22Rv1 (cell line): ENCODE results near the gene FEZF2.

Source experiments
- H3K27ac ChIP-seq: fragments of 450-650 bp; 2 replicates; pipeline ENCODE4 v1.5.1; 2017
- ZFX ChIP-seq: fragments of 450-650 bp; IDR thresholded peaks from 2 replicates; pipeline ENCODE4 v1.6.1; 2017; ENCODE audit warnings: antibody characterized with exemption, borderline replicate concordance
- TF ChIP-seq, protein P1 (sequence below): fragments of 450-650 bp; IDR thresholded peaks from 2 replicates; pipeline ENCODE4 v1.5.1; 2017; ENCODE audit warnings: mild to moderate bottlenecking

Gene FEZF2

DNA sequence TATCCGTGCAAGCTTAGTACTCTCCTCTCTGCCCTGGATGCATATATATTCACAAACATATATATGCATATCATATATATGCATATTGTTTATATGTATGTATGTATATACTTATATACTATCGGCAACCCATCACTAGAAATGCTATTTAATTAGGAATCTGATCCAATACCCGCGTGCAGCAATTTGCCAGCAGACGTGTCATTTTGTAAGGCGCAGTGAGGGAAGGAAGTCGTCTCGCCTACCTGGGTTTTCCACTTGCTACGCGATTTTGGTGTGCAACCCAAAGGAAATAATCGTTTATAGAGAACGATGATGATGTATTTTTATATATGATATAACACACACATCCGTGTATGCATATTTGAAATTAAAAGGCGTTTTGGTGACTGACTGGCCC is 5.6 kb upstream of the FEZF2 start:
- no peak overlapping the region for H3K27ac ChIP-seq
- TF ChIP-seq ZFX, result no peak
- TF ChIP-seq, protein P1, sequence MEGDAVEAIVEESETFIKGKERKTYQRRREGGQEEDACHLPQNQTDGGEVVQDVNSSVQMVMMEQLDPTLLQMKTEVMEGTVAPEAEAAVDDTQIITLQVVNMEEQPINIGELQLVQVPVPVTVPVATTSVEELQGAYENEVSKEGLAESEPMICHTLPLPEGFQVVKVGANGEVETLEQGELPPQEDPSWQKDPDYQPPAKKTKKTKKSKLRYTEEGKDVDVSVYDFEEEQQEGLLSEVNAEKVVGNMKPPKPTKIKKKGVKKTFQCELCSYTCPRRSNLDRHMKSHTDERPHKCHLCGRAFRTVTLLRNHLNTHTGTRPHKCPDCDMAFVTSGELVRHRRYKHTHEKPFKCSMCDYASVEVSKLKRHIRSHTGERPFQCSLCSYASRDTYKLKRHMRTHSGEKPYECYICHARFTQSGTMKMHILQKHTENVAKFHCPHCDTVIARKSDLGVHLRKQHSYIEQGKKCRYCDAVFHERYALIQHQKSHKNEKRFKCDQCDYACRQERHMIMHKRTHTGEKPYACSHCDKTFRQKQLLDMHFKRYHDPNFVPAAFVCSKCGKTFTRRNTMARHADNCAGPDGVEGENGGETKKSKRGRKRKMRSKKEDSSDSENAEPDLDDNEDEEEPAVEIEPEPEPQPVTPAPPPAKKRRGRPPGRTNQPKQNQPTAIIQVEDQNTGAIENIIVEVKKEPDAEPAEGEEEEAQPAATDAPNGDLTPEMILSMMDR, result no peak

DNA sequence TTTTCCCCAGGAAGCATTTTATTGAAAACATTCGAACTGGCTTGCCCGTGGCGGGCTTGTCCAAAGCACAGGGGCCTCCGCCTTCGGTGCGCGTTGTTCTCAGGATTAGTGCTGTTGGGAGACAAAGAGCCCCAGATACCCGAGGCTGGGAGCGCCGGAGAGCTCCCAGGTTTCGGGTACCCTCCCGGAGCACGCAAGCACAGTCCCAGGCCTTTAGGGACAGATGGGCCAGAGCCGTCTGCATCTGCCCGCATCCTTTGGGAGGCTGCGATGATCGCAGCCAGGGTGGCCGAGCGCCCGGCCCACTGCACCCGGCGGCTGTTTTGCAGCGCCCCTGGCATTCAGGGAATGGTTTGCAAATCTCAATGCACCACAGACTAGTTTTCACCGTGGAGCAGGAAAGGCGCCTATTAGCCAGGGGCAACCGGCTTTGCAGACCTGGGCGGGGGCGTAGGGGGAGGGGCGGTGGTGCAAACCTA is 5.0 kb upstream of the FEZF2 start:
- H3K27ac ChIP-seq, result no peak overlapping the region
- no peak for TF ChIP-seq ZFX
- TF ChIP-seq, protein P1, result no peak

- H3K27ac ChIP-seq, result no peak overlapping the region
- TF ChIP-seq ZFX, result no peak
- TF ChIP-seq, protein P1, result no peak
Observed at GRCh38 chr3:62376906-62377877, 3.8 kb upstream of the FEZF2 start.

DNA sequence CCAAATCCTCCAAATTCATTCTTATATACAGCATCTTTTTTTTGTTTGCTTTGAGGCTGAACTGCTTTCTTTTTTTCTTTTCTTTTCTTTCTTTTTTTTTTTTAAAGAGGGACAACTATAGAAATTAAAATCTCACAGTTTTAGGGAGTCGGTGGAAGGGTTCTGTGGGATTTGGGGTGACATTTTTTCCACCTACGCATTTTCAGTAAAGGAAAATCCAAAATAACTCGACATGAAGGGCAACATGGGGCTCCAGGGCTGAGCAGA is 3.0 kb upstream of the FEZF2 start:
- no peak overlapping the region for H3K27ac ChIP-seq
- TF ChIP-seq, protein P1, result no peak

DNA sequence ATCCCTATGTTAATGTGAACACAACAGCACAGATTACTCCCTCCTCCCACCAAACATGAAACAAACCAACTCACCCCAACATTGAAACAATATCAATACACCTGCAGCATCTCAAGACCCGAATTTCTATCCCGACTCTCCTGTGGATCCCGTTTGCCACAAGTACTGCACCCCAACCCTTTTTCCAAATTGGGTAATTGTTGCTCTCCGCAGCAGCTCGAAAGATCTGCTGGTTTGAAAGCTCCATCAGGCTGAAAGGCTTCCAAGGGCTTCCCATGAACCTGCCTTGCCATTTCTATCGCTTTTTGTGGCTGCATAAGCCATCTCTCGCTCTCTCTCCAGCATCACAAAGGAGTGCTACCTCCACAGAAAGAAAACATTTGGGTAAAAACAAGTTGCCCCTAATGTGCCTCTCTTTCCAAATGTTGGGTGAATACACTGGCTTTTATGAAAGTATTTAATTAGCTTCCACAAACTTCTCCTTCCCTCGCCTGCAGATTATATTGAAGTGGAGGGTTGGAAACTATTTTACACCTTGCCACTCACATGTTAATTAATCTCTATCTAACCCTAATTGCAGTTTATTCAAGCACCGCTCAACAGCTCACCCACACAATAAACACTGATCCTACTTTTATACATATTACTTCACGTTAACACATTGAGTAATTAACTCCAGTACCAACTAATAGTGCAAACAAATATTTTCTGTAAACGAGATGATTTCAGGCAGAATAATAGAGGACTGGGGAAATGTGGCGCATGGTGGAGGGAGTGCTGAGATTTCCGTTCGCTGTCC is 2.5 kb upstream of the FEZF2 start:
- H3K27ac ChIP-seq, result no peak overlapping the region
- TF ChIP-seq, protein P1, result no peak
- TF ChIP-seq ZFX, result no peak

GRCh38 chr3:62374341-62375218 is 1.2 kb upstream of the FEZF2 start:
- no peak for TF ChIP-seq ZFX
- TF ChIP-seq, protein P1, result no peak
- H3K27ac ChIP-seq, result no peak overlapping the region
